ENCODE data around the gene EFCAB5. TPM values are rescaled to one million over a fixed set of nuclear protein-coding genes. Genes with fewer than 3 reads are reported as not detected.
"Not testable (repeated sequence)": the region's sequence is repeated elsewhere in the genome, so short reads cannot be mapped to it uniquely, and the experiment has no call there.

EFCAB5 gene
- polyA plus RNA-seq, 6 donors from 2014 or later: 0.88 to 2.6 (median 1.6) TPM; not detected in 1

DNA sequence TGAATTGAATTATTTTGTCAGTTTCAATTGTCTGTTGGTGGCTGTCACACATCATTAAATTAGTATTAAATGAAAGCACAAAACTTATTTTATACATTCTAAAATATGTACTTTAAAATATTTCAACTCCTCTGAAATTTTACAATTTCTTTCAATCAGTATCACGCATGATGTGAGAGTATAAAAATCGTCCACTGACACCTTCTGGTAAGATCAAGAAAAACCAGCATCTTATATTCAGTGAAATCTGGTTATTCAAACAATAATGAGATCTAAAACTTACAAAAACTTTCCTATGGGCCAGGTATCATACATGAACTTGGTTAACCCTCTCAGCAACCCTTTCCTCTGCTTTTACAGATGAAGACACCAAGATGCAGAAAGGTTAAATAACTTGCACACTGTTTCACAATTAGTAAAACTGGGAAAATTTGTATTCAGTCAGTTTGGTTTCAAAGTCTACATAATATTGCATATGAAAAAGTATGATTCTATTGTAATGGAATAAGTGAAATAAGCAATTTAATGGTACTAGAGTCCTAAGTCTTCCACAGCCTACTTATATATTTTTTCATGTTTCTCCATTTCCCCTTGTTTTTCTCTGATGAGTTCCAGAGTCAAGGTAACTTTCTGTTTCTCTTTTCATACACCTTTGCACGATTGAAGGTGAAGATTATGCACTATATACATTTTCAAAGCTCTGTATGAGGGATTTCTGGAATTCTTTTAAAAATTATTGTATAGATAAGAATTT, 58.7 kb downstream of the EFCAB5 start:
- no peaks in the 10 kb centered on the region for H3K36me3 Mint-ChIP-seq
- H3K9me3 Mint-ChIP-seq: no peaks in the 10 kb centered on the region
- H3K4me3 Mint-ChIP-seq: peak overlapping the region in 1 of 8 donors; percentile 6
- no peaks in the 10 kb centered on the region for H3K27me3 Mint-ChIP-seq
- H3K4me1 Mint-ChIP-seq: peaks cover 0 to 6% (median 0%) of the 10 kb centered on the region in 3 donors
- ATAC-seq (ENCODE audit: low read depth in 2 of 2) (no peak), DNase-seq (no peak)
- no peak overlapping the region for H3K27ac Mint-ChIP-seq

DNA sequence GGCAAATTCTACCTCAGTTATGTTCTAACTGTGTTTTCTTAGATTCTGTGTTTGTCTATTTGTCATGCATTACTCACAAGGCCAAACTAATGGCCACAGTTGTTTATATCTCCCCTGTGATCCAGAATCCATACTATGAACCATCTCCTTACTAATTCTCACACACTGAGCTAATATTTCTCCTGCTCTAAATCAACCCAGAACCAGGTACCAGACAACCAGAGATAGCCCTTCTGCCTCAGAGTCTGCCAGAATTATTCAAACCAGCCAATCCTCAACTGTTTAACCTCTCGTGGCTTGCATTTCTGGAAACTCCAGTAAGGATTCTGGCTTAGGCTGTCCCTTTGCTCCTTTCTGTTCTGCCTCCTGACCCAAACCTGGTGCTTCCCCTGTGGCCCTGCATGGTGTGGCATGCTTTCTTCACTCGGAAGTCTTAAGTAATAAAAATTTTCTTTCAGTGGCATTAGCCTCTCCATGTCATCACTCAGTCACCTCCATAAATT, 59.4 kb downstream of the EFCAB5 start:
- Mint-ChIP-seq H3K36me3 (no peaks in the 10 kb centered on the region), H3K27me3 (no peaks in the 10 kb centered on the region), H3K4me3 (no peak overlapping the region), H3K27ac (peak overlapping the region in 2 of 6 donors; percentile 13 to 79), H3K4me1 (peaks cover 0 to 6% (median 0%) of the 10 kb centered on the region in 3 donors), H3K9me3 (no peaks in the 10 kb centered on the region)
- ATAC-seq (ENCODE audit: low read depth in 2 of 2): no peak
- DNase-seq: no peak

DNA sequence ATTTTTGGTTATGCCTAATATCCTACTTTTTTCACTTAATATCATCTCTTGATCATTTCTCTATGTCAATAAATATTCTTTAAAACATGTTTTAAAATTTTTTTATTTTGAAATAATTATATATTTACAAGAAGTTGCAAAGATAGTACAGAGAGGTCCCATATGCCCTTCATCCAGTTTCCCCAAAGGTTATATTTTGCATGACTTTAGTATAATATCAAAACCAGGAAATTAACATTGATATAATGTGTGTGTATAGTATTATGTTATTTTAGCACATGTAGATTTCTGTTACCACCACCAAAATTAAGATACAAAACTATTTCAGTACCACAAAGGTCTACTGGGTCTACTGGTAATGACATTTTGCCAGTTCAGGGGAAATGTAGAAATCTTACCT, 60.7 kb downstream of the EFCAB5 start:
- Mint-ChIP-seq H3K4me3 (no peak overlapping the region), H3K27ac (no peak overlapping the region), H3K4me1 (peaks cover 0 to 6% (median 0%) of the 10 kb centered on the region in 3 donors), H3K9me3 (no peaks in the 10 kb centered on the region), H3K36me3 (no peaks in the 10 kb centered on the region), H3K27me3 (no peaks in the 10 kb centered on the region)
- no peak for DNase-seq
- no peak for ATAC-seq (ENCODE audit: low read depth in 2 of 2)

DNA sequence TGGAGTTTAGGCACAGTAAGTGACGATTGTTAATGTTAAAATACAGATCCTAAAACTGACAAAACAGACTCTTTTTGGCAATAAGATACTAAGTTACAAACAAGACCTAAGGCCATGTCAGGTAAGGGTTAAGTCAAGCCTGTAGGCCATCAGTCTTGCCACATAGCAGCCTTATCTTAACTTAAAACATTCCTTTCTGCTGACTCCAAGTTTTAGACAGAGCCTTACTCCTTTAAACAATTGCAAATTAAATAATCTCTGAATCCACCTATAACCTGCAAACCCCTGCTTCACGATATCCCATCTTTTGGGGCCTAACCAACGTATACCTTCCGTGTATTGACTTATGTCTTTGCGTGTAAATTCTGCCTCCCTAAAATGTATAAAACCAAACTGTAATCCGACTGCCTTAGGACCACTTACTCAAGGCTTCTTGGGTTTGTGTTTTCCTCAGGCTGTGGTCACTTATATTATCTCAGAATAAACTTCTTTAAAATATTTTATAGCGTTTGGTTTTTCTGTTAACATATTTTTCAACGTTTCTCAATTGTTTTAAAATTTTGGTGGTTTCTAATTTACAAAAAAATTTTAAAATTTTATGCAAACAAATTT, 64.4 kb downstream of the EFCAB5 start:
- DNase-seq (no peak), ATAC-seq (ENCODE audit: low read depth in 2 of 2) (no peak)
- Mint-ChIP-seq H3K36me3 (no peaks in the 10 kb centered on the region), H3K9me3 (no peaks in the 10 kb centered on the region), H3K27ac (no peak overlapping the region), H3K4me3 (no peak overlapping the region), H3K4me1 (peaks cover 0 to 4% (median 0%) of the 10 kb centered on the region in 3 donors), H3K27me3 (no peaks in the 10 kb centered on the region)

DNA sequence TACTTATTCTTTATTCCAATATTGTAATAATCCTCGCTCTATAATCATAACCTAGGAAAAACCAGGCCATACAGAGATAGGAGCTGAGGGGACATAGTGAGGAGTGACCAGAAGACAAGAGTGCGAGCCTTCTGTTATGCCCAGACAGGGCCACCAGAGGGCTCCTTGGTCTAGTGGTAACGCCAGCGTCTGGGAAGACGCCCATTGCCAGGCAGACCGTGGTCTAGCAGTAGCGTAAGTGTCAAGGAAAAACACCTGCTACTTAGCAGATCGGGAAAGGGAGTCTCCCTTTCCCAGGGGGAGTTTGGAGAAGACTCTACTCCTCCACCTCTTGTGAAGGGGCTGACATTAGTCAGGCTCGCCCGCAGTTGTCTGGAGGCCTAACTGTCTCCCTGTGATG, 70.5 kb downstream of the EFCAB5 start:
- peaks cover 1 to 13% (median 5%) of the 10 kb centered on the region in 7 donors for H3K9me3 Mint-ChIP-seq
- not testable (repeated sequence) for H3K27ac Mint-ChIP-seq; ATAC-seq (ENCODE audit: low read depth in 2 of 2); H3K4me3 Mint-ChIP-seq; H3K4me1 Mint-ChIP-seq; H3K36me3 Mint-ChIP-seq; DNase-seq; H3K27me3 Mint-ChIP-seq

DNA sequence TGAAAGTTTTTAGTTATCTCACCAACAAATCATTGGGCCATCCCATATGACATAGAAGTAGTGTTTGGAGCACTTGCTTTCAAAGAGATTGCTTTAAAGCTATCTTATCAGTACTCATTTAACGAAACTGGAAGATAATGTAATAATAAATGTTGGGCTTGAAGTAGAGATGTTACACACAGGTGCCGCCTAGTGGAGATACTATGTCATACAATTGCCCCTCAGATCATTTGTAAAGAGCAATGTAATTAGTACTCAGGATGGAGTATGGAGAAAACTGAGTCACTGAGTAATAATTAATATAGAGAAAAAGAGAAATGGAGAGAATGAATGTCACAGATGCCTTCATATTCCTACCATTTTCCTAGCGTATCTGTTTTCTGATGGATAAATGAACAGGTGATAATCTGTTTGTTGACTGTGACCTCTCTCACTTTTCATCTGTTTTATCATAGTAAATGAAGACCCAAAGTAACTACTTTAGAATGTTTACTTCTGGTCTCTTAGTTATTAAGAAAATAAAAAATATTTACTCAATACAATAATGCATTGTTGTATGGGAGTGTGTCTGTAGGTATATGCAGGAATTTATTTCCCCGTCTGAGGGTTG, 80.4 kb downstream of the EFCAB5 start:
- H3K36me3 Mint-ChIP-seq: no peaks in the 10 kb centered on the region
- ATAC-seq (ENCODE audit: low read depth in 2 of 2) (peak; percentile 38 to 67), DNase-seq (peak; percentile 42)
- H3K27ac Mint-ChIP-seq: no peak overlapping the region
- H3K9me3 Mint-ChIP-seq: peaks cover 0 to 2% (median 0%) of the 10 kb centered on the region in 7 donors
- peak overlapping the region in 1 of 8 donors; percentile 29 for H3K4me3 Mint-ChIP-seq
- peaks cover 0 to 5% (median 3%) of the 10 kb centered on the region in 3 donors for H3K27me3 Mint-ChIP-seq
- no peaks in the 10 kb centered on the region for H3K4me1 Mint-ChIP-seq

DNA sequence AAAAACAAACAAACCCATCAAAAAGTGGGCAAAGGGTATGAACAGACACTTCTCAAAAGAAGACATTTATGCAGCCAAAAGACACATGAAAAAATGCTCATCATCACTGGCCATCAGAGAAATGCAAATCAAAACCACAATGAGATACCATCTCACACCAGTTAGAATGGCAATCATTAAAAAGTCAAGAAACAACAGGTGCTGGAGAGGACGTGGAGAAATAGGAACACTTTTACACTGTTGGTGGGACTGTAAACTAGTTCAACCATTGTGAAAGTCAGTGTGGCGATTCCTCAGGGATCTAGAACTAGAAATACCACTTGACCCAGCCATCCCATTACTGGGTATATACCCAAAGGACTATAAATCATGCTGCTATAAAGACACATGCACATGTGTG, 83.9 kb downstream of the EFCAB5 start:
- ATAC-seq (ENCODE audit: low read depth in 2 of 2); H3K27ac Mint-ChIP-seq; H3K36me3 Mint-ChIP-seq; H3K4me3 Mint-ChIP-seq; DNase-seq; H3K9me3 Mint-ChIP-seq; H3K27me3 Mint-ChIP-seq; H3K4me1 Mint-ChIP-seq: not testable (repeated sequence)

DNA sequence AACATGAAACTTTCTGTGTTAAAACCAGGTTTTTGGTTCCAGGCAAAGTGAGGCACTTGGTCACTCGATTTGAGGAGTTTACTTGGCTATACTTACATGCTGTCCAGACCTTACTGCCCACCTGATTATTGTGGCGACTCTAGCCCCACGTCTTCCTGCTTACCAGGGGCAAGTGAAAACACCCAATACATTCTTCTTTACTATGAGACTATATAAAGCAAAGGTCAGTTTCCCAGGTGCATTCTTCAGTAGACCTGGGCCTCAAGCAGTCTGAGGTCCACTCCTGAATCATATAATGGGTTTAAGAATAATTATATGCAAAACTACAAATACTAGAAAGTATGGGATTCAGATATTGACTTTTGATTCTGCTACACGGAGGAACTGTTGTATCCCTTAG, 86.2 kb downstream of the EFCAB5 start:
- Mint-ChIP-seq H3K27ac (no peak overlapping the region), H3K27me3 (no peaks in the 10 kb centered on the region), H3K4me1 (no peaks in the 10 kb centered on the region), H3K4me3 (no peak overlapping the region), H3K9me3 (peaks cover 0 to 2% (median 0%) of the 10 kb centered on the region in 7 donors), H3K36me3 (no peaks in the 10 kb centered on the region)
- ATAC-seq (ENCODE audit: low read depth in 2 of 2) (no peak), DNase-seq (no peak)

DNA sequence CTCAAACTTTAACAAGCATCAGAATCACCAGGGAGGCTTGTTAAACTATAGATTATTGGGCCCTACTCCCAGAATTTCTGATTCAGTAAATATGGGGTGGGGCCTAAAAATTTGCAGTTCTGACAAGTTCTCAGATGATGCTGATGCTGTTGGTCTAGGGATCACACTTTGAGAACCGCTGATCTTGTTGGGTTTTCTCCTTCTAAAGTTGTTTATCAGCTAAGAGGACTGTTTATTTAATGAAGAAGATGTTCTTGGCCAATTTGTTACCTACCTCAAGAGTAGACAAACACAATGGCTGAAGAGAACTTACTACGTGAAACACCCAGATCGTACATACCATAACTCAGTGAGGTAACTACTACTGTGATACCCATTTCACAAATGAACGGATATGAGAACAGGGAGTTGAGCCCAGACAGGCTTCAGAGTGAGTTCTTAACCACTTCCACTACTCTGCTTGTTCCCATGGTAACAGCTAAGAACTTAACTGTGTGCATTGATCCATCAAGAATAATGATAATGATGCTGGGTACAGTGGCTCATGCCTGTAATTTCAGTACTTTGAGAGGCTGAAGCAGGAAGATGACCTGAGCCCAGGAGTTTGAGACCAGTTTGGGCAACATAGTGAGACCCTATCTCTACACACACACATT, 89.9 kb downstream of the EFCAB5 start:
- Mint-ChIP-seq H3K9me3 (peaks cover 0 to 2% (median 0%) of the 10 kb centered on the region in 7 donors), H3K4me1 (no peaks in the 10 kb centered on the region), H3K27me3 (no peaks in the 10 kb centered on the region), H3K36me3 (no peaks in the 10 kb centered on the region), H3K27ac (no peak overlapping the region), H3K4me3 (no peak overlapping the region)
- DNase-seq: no peak
- peak in 1 of 2 donors; percentile 56 for ATAC-seq (ENCODE audit: low read depth in 2 of 2)

DNA sequence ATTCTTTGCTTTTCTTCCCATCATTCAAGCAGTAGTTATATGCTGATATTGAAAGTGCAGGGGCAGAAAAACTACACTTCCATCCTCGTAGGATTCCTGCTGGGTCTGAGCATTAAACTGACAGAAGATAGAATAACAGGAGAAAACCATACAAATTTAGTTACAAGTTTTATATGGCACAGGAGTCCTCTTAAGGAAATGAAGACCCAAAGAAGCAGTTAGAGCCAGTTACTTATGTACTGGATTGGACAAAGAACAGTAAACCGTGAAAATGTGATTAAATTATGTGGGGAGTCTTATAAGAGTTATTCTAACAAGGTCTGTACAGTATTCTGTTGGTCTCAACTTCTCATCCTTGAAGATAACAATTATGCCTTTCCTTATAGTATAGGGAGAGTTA, 93.9 kb downstream of the EFCAB5 start:
- H3K36me3 Mint-ChIP-seq: no peaks in the 10 kb centered on the region
- H3K27ac Mint-ChIP-seq: no peak overlapping the region
- H3K27me3 Mint-ChIP-seq: no peaks in the 10 kb centered on the region
- H3K4me3 Mint-ChIP-seq: no peak overlapping the region
- no peaks in the 10 kb centered on the region for H3K9me3 Mint-ChIP-seq
- no peak for ATAC-seq (ENCODE audit: low read depth in 2 of 2)
- no peak for DNase-seq
- peaks cover 4 to 12% (median 7%) of the 10 kb centered on the region in 3 donors for H3K4me1 Mint-ChIP-seq

DNA sequence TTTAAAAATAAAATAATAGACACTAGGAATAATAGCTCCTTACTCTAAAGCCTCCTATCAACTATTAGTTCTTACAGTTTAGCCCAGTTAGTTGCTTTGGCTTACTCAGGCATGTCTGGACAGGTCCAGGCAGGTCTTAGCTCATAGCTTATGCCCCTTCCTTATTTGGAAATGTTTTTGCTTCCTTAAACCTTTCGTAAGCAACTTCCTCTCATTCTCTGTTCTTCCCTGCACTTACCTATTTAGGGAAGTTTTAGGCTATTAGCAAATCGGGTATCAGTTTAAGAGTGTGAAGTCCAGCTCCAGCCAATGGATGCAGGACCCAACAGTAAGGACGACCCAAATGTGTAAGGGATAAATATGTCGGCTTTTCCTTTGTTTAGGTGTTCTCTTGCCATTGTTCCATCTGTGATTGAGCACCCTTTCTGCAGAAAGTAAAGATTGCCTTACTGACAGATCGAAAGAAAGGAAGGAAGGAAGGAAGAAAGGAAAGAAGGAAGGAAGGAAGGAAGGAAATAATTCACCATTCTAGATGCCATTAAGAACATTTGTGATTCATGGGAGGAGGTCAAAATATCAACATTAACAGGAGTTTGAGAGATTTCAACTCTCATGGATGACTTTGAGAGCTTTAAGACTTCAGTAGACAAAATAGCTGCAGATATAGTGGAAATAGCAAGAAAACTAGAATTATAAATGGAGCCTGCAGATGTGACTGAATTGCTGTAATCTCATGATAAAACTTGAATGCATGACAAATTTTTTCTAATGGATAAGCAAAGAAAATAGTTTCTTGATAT, 99.5 kb downstream of the EFCAB5 start:
- ATAC-seq (ENCODE audit: low read depth in 2 of 2); DNase-seq; H3K27me3 Mint-ChIP-seq: not testable (repeated sequence)
- Mint-ChIP-seq H3K36me3 (peaks cover 0 to 11% of the 10 kb centered on the region in 2 donors), H3K9me3 (peaks cover 0 to 10% (median 4%) of the 10 kb centered on the region in 7 donors), H3K4me3 (peak overlapping the region in 7 of 8 donors; percentile 11 to 73 (median 64)), H3K4me1 (peaks cover 15 to 26% (median 15%) of the 10 kb centered on the region in 3 donors), H3K27ac (peak overlapping the region in 2 of 6 donors; percentile 18 to 49)

DNA sequence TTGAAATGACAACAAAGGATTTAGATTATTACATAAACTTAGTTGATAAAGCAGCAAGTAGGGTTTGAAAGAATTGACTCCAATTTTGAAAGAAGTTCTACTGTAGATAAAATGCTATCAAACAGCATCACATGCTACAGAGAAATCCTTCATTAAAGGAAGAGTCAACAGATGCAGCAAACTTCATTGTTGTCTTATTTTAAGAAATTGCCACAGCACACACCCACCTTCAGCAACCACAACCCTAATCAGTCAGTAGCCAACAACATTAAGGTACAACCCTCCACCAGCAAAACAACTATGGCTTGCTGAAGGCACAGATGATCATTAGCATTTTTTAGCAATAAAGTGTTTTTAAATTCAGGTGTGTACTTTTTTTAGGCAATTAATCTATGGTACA, 100.1 kb downstream of the EFCAB5 start:
- peak overlapping the region in 1 of 8 donors; percentile 10 for H3K4me3 Mint-ChIP-seq
- H3K27ac Mint-ChIP-seq: peak overlapping the region in 2 of 6 donors; percentile 19 to 21
- peaks cover 0 to 11% of the 10 kb centered on the region in 2 donors for H3K36me3 Mint-ChIP-seq
- ATAC-seq (ENCODE audit: low read depth in 2 of 2): no peak
- no peak for DNase-seq
- H3K27me3 Mint-ChIP-seq: no peaks in the 10 kb centered on the region
- peaks cover 0 to 10% (median 4%) of the 10 kb centered on the region in 7 donors for H3K9me3 Mint-ChIP-seq
- H3K4me1 Mint-ChIP-seq: peaks cover 15 to 26% (median 15%) of the 10 kb centered on the region in 3 donors

All from naive B cell (primary cell).